HG03025 (cell line): ENCODE results near the gene KMT2C.
A peak's percentile ranks its signal among the peaks of the same experiment; 100 is the strongest.
"Not testable (repeated sequence)": the region's sequence is repeated elsewhere in the genome, so short reads cannot be mapped to it uniquely, and the experiment has no call there.

ENCODE experiments used
- ATAC-seq: cut with Tn5 transposase; IDR thresholded peaks from one replicate; pipeline ENCODE4 v1.9.1; 2021; ENCODE audit warnings: mild to moderate bottlenecking, moderate library complexity; ENCODE audit not compliant: unreplicated experiment, low FRiP score

The KMT2C gene

GRCh38 chr7:152234421-152234820, 201.4 kb downstream of the KMT2C start:
- not testable (repeated sequence) for ATAC-seq

DNA sequence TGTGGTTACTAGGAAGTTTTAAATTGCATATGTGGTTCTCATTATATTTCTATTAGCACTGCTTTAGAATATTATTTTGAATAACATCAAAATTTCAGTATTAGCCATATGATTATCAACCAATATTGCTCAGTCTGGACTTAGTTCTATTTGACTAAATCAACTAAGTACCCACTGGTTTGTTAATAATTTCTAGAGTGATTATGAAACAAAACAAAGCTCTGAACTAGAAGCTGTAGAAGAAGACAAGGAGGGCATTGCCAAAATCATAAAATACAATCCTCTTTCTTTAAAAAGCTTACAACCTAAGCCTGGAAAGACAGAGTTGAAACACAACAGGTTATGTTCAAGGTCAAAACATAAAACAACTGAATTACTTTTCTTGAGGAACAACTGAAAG, 204.7 kb downstream of the KMT2C start:
- ATAC-seq = no peak

DNA sequence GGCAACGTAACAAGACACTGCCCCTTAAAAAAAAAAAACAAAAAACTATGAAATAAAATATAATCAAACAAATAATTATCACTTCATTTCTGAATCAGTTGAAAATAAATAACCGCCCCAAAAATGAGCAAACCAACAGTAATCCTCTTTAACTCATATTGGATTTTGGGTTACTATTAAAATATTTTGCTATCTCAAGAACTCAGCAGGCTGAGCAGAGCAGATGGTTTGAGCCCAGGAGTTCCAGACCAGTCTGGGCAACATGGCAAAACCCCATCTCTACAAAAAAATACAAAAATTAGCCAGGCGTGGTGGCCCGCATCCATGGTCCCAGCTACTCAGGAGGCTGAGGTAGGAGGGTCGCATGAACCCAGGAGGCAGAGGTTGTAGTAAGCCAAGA, 216.2 kb downstream of the KMT2C start:
- ATAC-seq = not testable (repeated sequence)

DNA sequence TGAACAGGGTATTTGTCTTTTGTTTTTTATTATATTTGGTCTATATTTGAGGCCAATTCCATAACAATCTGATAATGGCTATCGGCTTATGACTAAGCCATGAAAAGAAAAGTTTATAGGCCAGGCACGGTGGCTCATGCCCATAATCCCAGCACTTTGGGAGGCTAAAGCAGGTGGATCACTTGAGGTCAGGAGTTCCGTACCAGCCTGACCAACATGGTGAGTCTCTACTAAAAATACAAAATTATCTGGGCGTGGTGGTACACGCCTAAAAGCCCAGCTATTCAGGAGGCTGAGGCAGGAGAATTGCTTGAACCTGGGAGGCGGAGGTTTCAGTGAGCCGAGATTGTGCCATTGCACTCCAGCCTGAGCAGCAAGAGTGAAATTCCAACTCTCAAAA, 227.0 kb downstream of the KMT2C start:
- ATAC-seq = not testable (repeated sequence)

GRCh38 chr7:152204417-152204816, 231.4 kb downstream of the KMT2C start:
- ATAC-seq = not testable (repeated sequence)

DNA sequence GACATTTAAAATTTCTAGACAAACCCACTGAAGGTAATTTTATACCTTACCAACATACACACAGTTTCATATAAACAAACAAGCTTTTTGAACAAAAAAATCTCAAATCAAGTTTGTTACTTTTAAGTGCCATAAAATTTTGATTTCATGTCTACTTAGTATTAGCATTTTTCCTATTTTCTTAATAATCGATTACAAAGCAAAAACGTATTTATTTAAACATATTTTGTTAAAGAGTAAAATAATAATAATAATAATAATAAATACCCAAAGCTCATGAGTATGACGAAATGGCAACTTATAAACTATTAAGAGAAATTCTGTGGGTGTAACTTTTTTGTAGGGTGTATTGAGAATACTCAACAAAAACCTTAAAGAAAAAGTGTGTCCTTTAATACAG, 232.7 kb downstream of the KMT2C start:
- ATAC-seq = no peak

DNA sequence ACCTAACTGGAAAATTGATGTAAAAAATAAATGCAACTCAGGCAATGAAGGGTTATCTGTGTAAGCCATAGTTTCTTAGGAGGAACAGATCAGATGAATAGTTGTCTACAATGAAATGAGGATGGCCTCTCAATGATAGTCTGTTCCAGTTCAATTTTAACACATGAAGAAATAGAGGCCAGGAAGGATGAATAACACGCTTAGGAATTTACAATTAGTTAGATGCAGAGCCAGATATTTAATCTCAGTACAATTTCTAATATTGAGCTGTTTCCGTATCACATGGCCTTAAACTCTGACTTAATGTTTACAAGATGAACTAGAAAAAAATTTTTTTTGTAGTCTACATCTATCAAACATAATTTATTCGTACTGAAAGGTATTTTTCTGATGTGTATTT, 233.7 kb downstream of the KMT2C start:
- no peak for ATAC-seq

GRCh38 chr7:152200395-152200794, 235.4 kb downstream of the KMT2C start:
- ATAC-seq = no peak

- ATAC-seq = no peak
These were observed 239.4 kb downstream of the KMT2C start for GRCh38 chr7:152196391-152196790.

GRCh38 chr7:152193880-152194279, 241.9 kb downstream of the KMT2C start:
- no peak for ATAC-seq

DNA sequence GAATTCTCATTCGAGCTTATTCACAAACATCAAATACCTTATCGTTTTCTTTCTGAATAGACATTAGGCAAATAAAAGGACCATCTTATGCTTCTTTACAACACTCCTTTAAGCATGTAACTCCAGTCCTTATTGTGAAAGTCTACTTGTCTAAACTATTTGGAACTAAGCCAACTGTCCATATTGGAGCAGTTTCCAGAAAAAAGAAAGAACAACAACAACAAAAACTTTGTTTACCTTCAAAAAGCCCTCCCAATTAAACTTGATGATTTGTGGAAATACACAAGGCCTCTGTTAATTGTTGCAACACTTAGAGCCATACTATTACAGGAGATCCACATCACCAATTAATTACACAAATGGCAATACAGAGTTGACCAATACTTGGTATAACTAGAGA, 246.7 kb downstream of the KMT2C start:
- no peak for ATAC-seq

DNA sequence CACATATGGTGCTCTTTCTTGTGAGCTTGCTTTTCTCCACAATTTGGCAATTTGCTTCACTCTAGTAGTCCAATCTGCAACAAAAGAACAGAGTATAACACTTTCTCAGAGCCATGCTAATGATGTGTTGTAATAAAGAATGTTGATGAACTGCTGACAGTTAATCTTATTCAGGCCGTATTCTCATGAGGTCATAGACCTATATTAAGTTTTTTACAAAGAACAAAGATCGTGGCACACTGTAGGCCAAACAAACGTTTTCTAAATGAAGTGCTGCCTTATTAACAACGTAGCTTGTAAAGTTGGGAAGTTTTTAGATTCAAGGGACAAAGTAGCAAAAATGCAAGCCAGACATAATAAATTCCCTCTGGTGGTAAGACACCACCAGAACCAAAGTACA, 250.2 kb downstream of the KMT2C start:
- ATAC-seq = no peak

DNA sequence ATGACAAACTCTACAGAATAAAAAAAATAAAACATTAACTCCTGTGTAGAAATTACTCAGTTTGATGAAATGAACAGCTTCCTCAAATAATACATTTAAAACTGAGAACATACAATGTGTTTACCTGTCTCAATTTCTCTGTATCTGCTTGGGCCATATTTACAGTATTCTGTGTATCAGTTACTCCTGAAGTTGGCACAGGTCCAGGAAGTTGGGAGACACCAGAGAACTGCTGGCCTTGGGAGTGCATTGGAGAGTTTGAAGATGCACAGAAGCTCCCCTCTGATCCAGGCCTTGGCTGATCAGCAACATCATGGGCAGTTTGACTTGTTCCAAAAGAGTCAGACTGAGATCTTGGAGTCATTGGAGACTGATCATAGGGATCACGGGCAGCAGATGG, 255.2 kb downstream of the KMT2C start:
- no peak for ATAC-seq

DNA sequence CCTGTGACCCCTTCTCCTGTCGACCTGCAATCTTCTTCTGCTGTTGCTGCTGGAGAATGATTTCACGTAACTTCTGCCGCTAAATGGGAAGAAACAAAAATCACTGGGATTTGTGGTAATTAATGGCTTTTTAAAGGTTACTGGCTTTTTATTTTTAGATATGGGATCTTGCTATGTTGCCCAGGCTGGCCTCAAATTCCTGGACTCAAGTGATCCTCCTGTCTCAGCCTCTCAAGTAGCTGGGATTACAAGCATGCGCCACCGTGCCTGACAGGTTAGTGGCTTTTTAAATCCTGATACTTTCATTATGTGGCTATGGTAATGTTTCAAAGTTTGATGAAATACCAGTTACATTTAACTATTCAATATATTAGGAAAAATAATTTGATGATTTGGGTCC, 255.8 kb downstream of the KMT2C start:
- ATAC-seq = no peak

GRCh38 chr7:152178405-152179058, 257.3 kb downstream of the KMT2C start:
- no peak for ATAC-seq

DNA sequence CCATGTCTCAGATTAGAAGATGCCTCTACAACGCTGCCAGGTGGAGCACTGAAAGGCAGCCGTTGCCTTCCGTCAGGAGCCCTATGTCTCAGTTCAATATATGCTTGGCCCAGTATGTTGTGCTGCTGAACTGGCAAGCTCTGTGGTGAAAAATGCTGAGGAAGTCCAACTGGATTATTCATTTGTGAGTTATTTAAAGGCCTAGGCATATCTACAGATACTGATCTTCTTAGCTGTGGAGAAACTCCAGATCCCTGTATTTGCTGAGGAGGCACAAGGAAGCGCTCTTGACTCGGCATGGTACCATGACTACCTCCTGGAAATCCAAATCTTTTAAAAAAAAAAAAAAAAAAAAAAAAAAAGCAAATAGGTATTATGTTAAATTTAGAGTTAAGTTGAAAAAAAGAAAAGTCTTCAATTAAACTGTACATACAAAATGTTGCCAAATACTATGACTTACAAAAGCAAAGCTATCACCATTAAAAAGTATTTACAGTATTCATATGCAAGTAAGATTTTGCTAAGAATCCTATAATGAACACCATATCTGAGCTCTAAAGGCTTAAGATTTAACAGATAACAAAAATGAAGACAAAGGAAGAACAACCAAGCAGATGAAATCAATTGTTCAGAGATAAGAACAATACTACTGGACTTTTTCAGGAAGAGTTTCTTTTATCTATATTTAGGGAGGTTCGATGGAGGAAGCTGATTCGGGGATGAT, 258.0 kb downstream of the KMT2C start:
- no peak for ATAC-seq

GRCh38 chr7:152176797-152177196, 259.0 kb downstream of the KMT2C start:
- peak; percentile 62 for ATAC-seq

- ATAC-seq = no peak
These were observed 262.3 kb downstream of the KMT2C start for GRCh38 chr7:152173372-152174070.

GRCh38 chr7:152162287-152162686, 273.5 kb downstream of the KMT2C start:
- ATAC-seq = no peak

DNA sequence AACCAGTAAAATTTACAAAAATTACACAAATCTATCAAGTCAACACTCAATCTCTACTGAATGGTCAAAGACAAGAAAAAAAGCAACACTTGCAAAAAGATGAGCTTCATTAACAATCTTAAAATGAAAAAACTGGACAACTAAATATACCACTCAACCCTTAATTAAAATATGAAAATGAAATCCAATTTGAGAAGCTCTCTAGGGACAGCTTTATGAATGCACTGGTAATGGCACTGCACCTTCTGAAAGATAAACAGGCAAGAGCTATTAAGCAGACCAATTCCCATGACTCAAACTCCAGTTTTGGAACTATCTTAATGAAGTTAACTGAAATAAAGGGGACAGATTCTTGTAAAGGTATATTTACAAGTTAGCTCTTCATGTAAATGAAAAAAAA, 274.6 kb downstream of the KMT2C start:
- ATAC-seq = no peak

DNA sequence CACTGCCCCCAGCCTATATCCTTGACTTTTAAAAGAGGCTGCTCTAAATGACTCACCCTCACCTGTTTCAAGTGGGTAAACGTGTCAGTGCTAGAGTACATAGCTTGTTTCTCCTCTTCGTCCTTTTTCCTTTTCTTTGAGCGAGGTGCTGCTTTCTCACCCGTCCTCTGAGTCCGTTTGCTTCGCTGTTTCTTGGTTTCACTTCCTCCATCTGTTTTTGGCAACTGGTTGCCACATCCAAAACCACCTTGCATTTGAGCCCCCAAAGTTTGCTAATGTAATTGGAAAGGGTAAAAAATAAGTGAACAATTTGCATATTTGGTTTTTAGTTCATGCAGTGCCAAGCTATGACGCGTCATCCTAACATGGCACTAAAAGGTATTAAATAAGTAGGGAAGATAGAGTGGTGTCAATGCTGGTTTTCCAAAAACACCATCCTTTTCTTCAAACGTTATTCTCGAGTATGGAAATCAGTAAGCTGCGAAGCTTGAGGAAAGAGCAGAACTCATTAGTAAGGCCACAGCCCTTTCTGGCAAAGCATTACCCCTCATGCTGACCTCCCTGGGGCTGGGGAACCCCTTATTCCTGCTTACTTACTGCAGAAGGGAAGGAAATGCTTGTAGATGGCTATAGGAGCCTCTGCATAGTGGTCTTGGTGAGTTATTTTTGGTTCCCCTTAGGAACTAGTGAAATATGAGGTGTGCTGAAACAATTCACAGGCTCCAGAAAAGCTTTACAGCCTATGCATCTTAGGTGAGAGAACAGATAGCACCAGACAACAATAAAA, 276.8 kb downstream of the KMT2C start:
- peak; percentile 88 for ATAC-seq
